Panc1 (cell line): Measurements from ENCODE around the gene ALX3. TPM values are rescaled to one million over a fixed set of nuclear protein-coding genes. Genes with fewer than 3 reads are reported as not detected.

Source experiments
- ATAC-seq: fragments of 200-7000 bp; cut with Tn5 transposase; 2 replicates; pipeline ENCODE4 v1.9.1; 2020; ENCODE audit warnings: mild to moderate bottlenecking, moderate library complexity
- BruUV-seq: library from RNA; stranded (reverse); fragments of 400-500 nt; replicated peaks from 2 replicates; lab custom pipeline; 2021; lab: Mats Ljungman, UMichigan
- CTCF ChIA-PET: fragments of 300-600 bp; sonication (Branson Sonifier 250); formaldehyde crosslinking; loops from one replicate; lab custom pipeline; 2022; ENCODE audit warnings: antibody characterized with exemption; lab: Charles Lee
- POLR2A ChIA-PET: fragments of 300-600 bp; sonication (Branson Sonifier 250); formaldehyde crosslinking; loops from one replicate; lab custom pipeline; 2022; ENCODE audit warnings: antibody characterized with exemption; lab: Charles Lee
- DNase-seq: peaks from one replicate; pipeline ENCODE4 v3.0.0-alpha.2; 2010; ENCODE audit warnings: low read depth, low spot score
- H3K27ac ChIP-seq: 2 replicates; pipeline ENCODE4 v1.5.1; 2011; ENCODE audit warnings: mild to moderate bottlenecking, low read length, inconsistent platforms
- H3K27me3 ChIP-seq: fragments of 200-500 bp; sonication (Bioruptor generic); 2 replicates; pipeline ENCODE4 v1.6.0; 2014; ENCODE audit warnings: low read length, inconsistent platforms; ENCODE audit not compliant: control insufficient read depth, insufficient read depth
- H3K36me3 ChIP-seq: fragments of 200-500 bp; sonication (Bioruptor generic); 2 replicates; pipeline ENCODE4 v1.5.1; 2014; ENCODE audit warnings: inconsistent platforms, mild to moderate bottlenecking, low read length, moderate library complexity; ENCODE audit not compliant: control insufficient read depth, insufficient read depth
- H3K4me1 ChIP-seq: 2 replicates; pipeline ENCODE4 v1.5.1; 2011; ENCODE audit warnings: inconsistent platforms, mild to moderate bottlenecking, low read length, moderate library complexity; ENCODE audit not compliant: control insufficient read depth, insufficient read depth
- H3K4me3 ChIP-seq, 2 experiments: 2 replicates each; pipeline ENCODE4 v1.5.1; 2011 to 2012; ENCODE audit warnings: low read depth in 2 of 2, low read length in 2 of 2, mild to moderate bottlenecking in 2 of 2, inconsistent platforms in 1 of 2, moderate library complexity in 1 of 2
- H3K9me3 ChIP-seq: fragments of 200-500 bp; sonication (Bioruptor generic); 2 replicates; pipeline ENCODE4 v1.5.1; 2014; ENCODE audit warnings: low read depth, mild to moderate bottlenecking, inconsistent platforms, low read length, moderate library complexity; ENCODE audit not compliant: control insufficient read depth, insufficient read depth
- CTCF ChIP-seq: fragments of 450-650 bp; IDR thresholded peaks from 2 replicates; pipeline ENCODE4 v1.5.1; 2017; ENCODE audit warnings: mild to moderate bottlenecking
- POLR2AphosphoS5 ChIP-seq: IDR thresholded peaks from 2 replicates; pipeline ENCODE4 v1.6.1; 2012; ENCODE audit warnings: mild to moderate bottlenecking, low read depth, low read length, moderate library complexity
- REST ChIP-seq, 2 experiments: IDR thresholded peaks; 2 replicates each; pipeline ENCODE4 v1.6.1; 2011 to 2012; ENCODE audit warnings: low read depth in 2 of 2, control low read depth in 1 of 2, low read length in 1 of 2, mild to moderate bottlenecking in 1 of 2, moderate library complexity in 1 of 2; ENCODE audit not compliant: insufficient read depth in 1 of 2
- SIN3A ChIP-seq: IDR thresholded peaks from 2 replicates; pipeline ENCODE4 v1.6.1; 2012; ENCODE audit warnings: low read depth, mild to moderate bottlenecking, low read length, moderate library complexity, borderline replicate concordance; ENCODE audit not compliant: insufficient read depth
- TCF7L2 ChIP-seq: IDR thresholded peaks from 2 replicates; pipeline ENCODE4 v1.6.1; 2011; ENCODE audit warnings: mild to moderate bottlenecking, low read depth, low read length, inconsistent platforms
- in situ Hi-C: cut with HindIII; loops from 2 replicates; pipeline ENCODE4 v1.10.0; 2016; ENCODE audit warnings: low sequenced_read_pairs, low pct_unique_long_range_greater_than_20kb
- intact Hi-C: fragments of 100-400 bp; cut with micrococcal nuclease; formaldehyde crosslinking; loops from one replicate; pipeline ENCODE4 v1.10.0; 2022; ENCODE audit not compliant: unreplicated experiment
- total RNA-seq: library from RNA; stranded (reverse); gene quantifications from one replicate; pipeline ENCODE4 v1.2.1, GENCODE V29; 2021; ENCODE audit not compliant: unreplicated experiment

ALX3 gene
- total RNA-seq, 1 experiment from 2014 or later = not detected

- Histone ChIP-seq H3K27ac (no peak overlapping the region), H3K9me3 (no peaks in the 10 kb centered on the region), H3K4me1 (no peaks in the 10 kb centered on the region), H3K4me3 (no peak overlapping the region), H3K36me3 (no peaks in the 10 kb centered on the region), H3K27me3 (no peaks in the 10 kb centered on the region)
- no TSS peak for BruUV-seq
- DNase-seq (no peak), ATAC-seq (no peak)
- POLR2A ChIA-PET = no interaction called here
- no peak for TF ChIP-seq POLR2AphosphoS5
- TF ChIP-seq SIN3A = no peak
- no peak for TF ChIP-seq REST (IDR thresholded peaks at IDR 0.05; ENCODE audit: insufficient read depth in 1 of 2, low read depth in 2 of 2, low read length in 1 of 2)
- no peak for TF ChIP-seq CTCF
- no peak for TF ChIP-seq TCF7L2
- intact Hi-C loops = loop anchor here (1.0 kb wide), 1 partner anchor 20 kb away; no protein-coding TSS in a partner anchor
- CTCF ChIA-PET = no interaction called here
- in situ Hi-C loops = no loop called here
These were observed 2.4 kb downstream of the ALX3 start for GRCh38 chr1:110067893-110068645.

- no peak; the same call in 1 of the 2 replicates for ATAC-seq
- Histone ChIP-seq H3K4me1 (no peaks in the 10 kb centered on the region), H3K27ac (no peak overlapping the region), H3K36me3 (no peaks in the 10 kb centered on the region), H3K9me3 (no peaks in the 10 kb centered on the region), H3K4me3 (no peak overlapping the region), H3K27me3 (no peaks in the 10 kb centered on the region)
- no peak for DNase-seq
- in situ Hi-C loops = no loop called here
- TF ChIP-seq REST (IDR thresholded peaks at IDR 0.05; ENCODE audit: insufficient read depth in 1 of 2, low read depth in 2 of 2, low read length in 1 of 2) (no peak), POLR2AphosphoS5 (no peak), TCF7L2 (no peak), SIN3A (no peak), CTCF (no peak)
- intact Hi-C loops = no loop called here
- CTCF ChIA-PET = no interaction called here
- no TSS peak for BruUV-seq
- POLR2A ChIA-PET = no interaction called here
These were observed 3.0 kb downstream of the ALX3 start for GRCh38 chr1:110067479-110067892.
